SU-DHL-6 (cell line): Measurements from ENCODE around the gene ACBD5.

ENCODE experiments used
- H2AFZ ChIP-seq: fragments of 200-600 bp; sonication (generic); 2 replicates; pipeline ENCODE4 v1.6.1; 2014; ENCODE audit warnings: low read depth, mild to moderate bottlenecking, moderate library complexity, mixed read lengths, antibody characterized with exemption, low read length; ENCODE audit not compliant: severe bottlenecking
- H3F3A ChIP-seq: fragments of 200-600 bp; shearing (Covaris generic); 2 replicates; pipeline ENCODE4 v1.6.0; 2016; ENCODE audit warnings: antibody characterized with exemption, mild to moderate bottlenecking; ENCODE audit not compliant: insufficient read depth
- H3K27ac ChIP-seq: fragments of 200-600 bp; sonication (generic); 2 replicates; pipeline ENCODE4 v1.5.1; 2016; ENCODE audit warnings: low read depth, mild to moderate bottlenecking, low read length, moderate library complexity, mixed read lengths
- H3K27me3 ChIP-seq: fragments of 200-600 bp; sonication (generic), shearing (Covaris generic); 2 replicates; pipeline ENCODE4 v1.6.0; 2014; ENCODE audit warnings: mild to moderate bottlenecking, low read length
- H3K36me3 ChIP-seq: fragments of 200-600 bp; sonication (generic); 2 replicates; pipeline ENCODE4 v1.6.1; 2014; ENCODE audit warnings: mild to moderate bottlenecking, low read length, mixed read lengths
- H3K4me2 ChIP-seq: fragments of 300-600, 200-600 bp; shearing (Covaris generic), sonication (generic); 2 replicates; pipeline ENCODE4 v1.6.0; 2014; ENCODE audit warnings: low read length, low read depth, mild to moderate bottlenecking; ENCODE audit not compliant: poor library complexity, severe bottlenecking
- H3K4me3 ChIP-seq: fragments of 200-600 bp; sonication (generic); 2 replicates; pipeline ENCODE4 v1.5.1; 2014; ENCODE audit warnings: antibody characterized with exemption, low read length, mild to moderate bottlenecking, mixed read lengths; ENCODE audit not compliant: insufficient read depth, poor library complexity, severe bottlenecking
- H3K79me2 ChIP-seq: fragments of 200-600 bp; sonication (generic); 2 replicates; pipeline ENCODE4 v1.6.1; 2014; ENCODE audit warnings: mild to moderate bottlenecking, low read length, moderate library complexity; ENCODE audit not compliant: insufficient read depth
- H3K9ac ChIP-seq: fragments of 200-600 bp; sonication (generic); 2 replicates; pipeline ENCODE4 v1.7.0; 2014; ENCODE audit warnings: mild to moderate bottlenecking, low read length
- H3K9me2 ChIP-seq: fragments of 200-600 bp; sonication (generic); replicated peaks from 2 replicates; pipeline ENCODE4 v1.6.1; 2014; ENCODE audit warnings: low read length; ENCODE audit not compliant: insufficient read depth
- H3K9me3 ChIP-seq: fragments of 200-600 bp; sonication (generic); 2 replicates; pipeline ENCODE4 v1.6.1; 2014; ENCODE audit warnings: low read length, mixed read lengths; ENCODE audit not compliant: insufficient read depth
- H4K20me1 ChIP-seq: fragments of 200-600 bp; sonication (generic); 2 replicates; pipeline ENCODE4 v1.6.1; 2014; ENCODE audit warnings: low read depth, mild to moderate bottlenecking, antibody characterized with exemption, low read length, moderate library complexity, mixed read lengths
- CTCF ChIP-seq: fragments of 200-600 bp; sonication (generic); IDR thresholded peaks from one replicate; pipeline ENCODE4 v1.5.1; 2017; ENCODE audit warnings: antibody characterized with exemption, mild to moderate bottlenecking, low read length, moderate library complexity; ENCODE audit not compliant: insufficient read depth, poor library complexity, severe bottlenecking
- EZH2phosphoT487 ChIP-seq: fragments of 200-600 bp; sonication (generic), shearing (Covaris generic); conservative IDR thresholded peaks from 2 replicates; pipeline ENCODE4 v1.6.1; 2018; ENCODE audit warnings: mild to moderate bottlenecking, antibody characterized with exemption, low read length, moderate library complexity, mixed read lengths

Gene ACBD5

GRCh38 chr10:27190508-27190907, 50.1 kb downstream of the ACBD5 start:
- no peaks in the 10 kb centered on the region for H4K20me1 ChIP-seq
- no peak overlapping the region for H3K9ac ChIP-seq
- H3K9me2 ChIP-seq, result no peaks in the 10 kb centered on the region
- no peaks in the 10 kb centered on the region for H3K27me3 ChIP-seq
- H3K36me3 ChIP-seq, result peaks cover 10% of the 10 kb centered on the region; the same call in 1 of the 2 replicates
- H3F3A ChIP-seq, result peaks cover 10% of the 10 kb centered on the region
- no peaks in the 10 kb centered on the region for H3K9me3 ChIP-seq
- no peaks in the 10 kb centered on the region for H3K79me2 ChIP-seq
- no peak overlapping the region for H3K4me3 ChIP-seq
- no peak overlapping the region for H2AFZ ChIP-seq
- H3K27ac ChIP-seq, result no peak overlapping the region
- TF ChIP-seq CTCF, result no peak
- TF ChIP-seq EZH2phosphoT487, result no peak
- no peak overlapping the region for H3K4me2 ChIP-seq

GRCh38 chr10:27188897-27189296, 51.7 kb downstream of the ACBD5 start:
- H3K9ac ChIP-seq, result no peak overlapping the region
- no peak overlapping the region for H3K4me3 ChIP-seq
- no peaks in the 10 kb centered on the region for H4K20me1 ChIP-seq
- TF ChIP-seq EZH2phosphoT487, result no peak
- TF ChIP-seq CTCF, result no peak
- no peak overlapping the region for H3K4me2 ChIP-seq
- peaks cover 10% of the 10 kb centered on the region; the same call in 1 of the 2 replicates for H3K36me3 ChIP-seq
- H3K9me2 ChIP-seq, result no peaks in the 10 kb centered on the region
- peaks cover 10% of the 10 kb centered on the region for H3F3A ChIP-seq
- no peaks in the 10 kb centered on the region for H3K27me3 ChIP-seq
- H3K9me3 ChIP-seq, result no peaks in the 10 kb centered on the region
- H2AFZ ChIP-seq, result no peak overlapping the region
- no peak overlapping the region for H3K27ac ChIP-seq
- no peaks in the 10 kb centered on the region for H3K79me2 ChIP-seq

GRCh38 chr10:27188259-27188658, 52.3 kb downstream of the ACBD5 start:
- Histone ChIP-seq H3K9me3 (no peaks in the 10 kb centered on the region), H3K4me2 (no peak overlapping the region), H3K27ac (no peak overlapping the region), H2AFZ (no peak overlapping the region), H3K9ac (no peak overlapping the region), H4K20me1 (no peaks in the 10 kb centered on the region), H3K27me3 (no peaks in the 10 kb centered on the region), H3F3A (peaks cover 10% of the 10 kb centered on the region), H3K36me3 (peaks cover 10% of the 10 kb centered on the region; the same call in 1 of the 2 replicates), H3K9me2 (no peaks in the 10 kb centered on the region), H3K4me3 (no peak overlapping the region), H3K79me2 (no peaks in the 10 kb centered on the region)
- no peak for TF ChIP-seq CTCF
- TF ChIP-seq EZH2phosphoT487, result no peak

GRCh38 chr10:27169849-27170248, 70.7 kb downstream of the ACBD5 start:
- 0 out of 2 replicates have a peak, but pooled peaks cover 6% of the 10 kb centered on the region for H3K79me2 ChIP-seq
- H2AFZ ChIP-seq, result no peak overlapping the region
- no peaks in the 10 kb centered on the region for H3K27me3 ChIP-seq
- TF ChIP-seq CTCF (no peak), EZH2phosphoT487 (no peak)
- no peak overlapping the region for H3K9ac ChIP-seq
- H3K4me3 ChIP-seq, result no peak overlapping the region
- H3K27ac ChIP-seq, result no peak overlapping the region
- H3K4me2 ChIP-seq, result no peak overlapping the region
- peaks cover 10% of the 10 kb centered on the region; the same call in 1 of the 2 replicates for H3F3A ChIP-seq
- no peaks in the 10 kb centered on the region for H3K9me3 ChIP-seq
- H3K9me2 ChIP-seq, result no peaks in the 10 kb centered on the region
- 0 out of 2 replicates have a peak, but pooled peaks cover 9% of the 10 kb centered on the region for H4K20me1 ChIP-seq
- peaks cover 63% of the 10 kb centered on the region for H3K36me3 ChIP-seq
